GOT3 (cell line): ENCODE data around the gene RANBP17.
"Not testable (repeated sequence)": the region's sequence is repeated elsewhere in the genome, so short reads cannot be mapped to it uniquely, and the experiment has no call there.

ENCODE experiments used
- DNase-seq: peaks from one replicate; lab custom pipeline; 2025; ENCODE audit warnings: mixed read lengths; lab: John Stamatoyannopoulos, UW

Gene RANBP17

DNA sequence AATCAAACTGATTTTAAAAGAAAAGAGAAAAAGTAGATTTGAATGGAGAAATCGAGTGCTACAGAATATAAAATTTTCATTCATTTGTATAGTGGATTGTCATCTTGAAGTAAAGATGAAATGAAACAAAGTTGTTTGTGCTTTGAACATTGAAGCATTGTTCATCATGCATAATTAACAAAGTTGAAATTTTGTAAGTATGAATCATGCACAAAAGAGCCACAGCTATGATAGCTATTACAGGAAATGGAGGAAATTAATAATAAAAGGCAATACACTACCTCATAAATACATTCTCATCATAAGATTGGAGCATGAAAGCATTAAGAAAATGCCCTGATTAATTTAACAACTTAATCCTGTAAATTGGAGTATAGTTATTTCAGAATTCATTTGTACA, 293.8 kb downstream of the RANBP17 start:
- no peak for DNase-seq

DNA sequence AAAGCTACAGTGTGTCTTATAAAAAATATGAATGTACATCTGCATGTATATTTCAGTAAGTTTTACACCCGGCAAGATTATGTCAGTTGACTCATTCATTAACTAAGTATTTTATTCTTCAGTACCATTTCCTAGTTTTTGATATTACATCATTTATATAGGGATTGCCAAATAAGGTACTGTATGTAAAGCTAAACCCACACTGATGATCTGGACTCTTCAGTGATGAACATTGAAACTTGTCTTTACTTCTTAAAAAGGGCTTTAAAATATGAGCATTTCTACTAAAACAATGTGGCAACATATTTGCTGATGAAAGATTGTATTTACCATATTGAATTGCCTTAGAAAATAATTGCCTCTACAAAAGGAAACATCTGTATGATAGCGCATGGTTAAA, 295.5 kb downstream of the RANBP17 start:
- no peak for DNase-seq

DNA sequence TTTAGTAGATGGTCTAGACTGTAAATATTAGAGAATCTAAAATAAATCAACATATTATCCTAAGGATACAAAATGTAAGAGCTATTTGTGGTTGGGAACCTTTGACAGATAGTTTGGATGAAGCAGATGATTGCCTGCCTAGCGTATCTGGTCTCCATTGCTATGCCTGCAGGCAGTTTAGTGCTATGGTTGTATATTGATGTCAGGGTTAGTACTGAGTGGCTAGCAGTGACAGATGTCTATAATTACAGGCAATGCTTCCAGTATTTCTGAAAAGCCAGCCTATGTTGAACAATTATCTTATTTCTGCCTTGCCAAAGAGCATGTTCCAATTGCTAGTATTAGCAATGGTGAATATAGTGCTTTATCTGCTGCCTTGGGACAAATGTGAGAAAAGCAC, 296.0 kb downstream of the RANBP17 start:
- DNase-seq = no peak

DNA sequence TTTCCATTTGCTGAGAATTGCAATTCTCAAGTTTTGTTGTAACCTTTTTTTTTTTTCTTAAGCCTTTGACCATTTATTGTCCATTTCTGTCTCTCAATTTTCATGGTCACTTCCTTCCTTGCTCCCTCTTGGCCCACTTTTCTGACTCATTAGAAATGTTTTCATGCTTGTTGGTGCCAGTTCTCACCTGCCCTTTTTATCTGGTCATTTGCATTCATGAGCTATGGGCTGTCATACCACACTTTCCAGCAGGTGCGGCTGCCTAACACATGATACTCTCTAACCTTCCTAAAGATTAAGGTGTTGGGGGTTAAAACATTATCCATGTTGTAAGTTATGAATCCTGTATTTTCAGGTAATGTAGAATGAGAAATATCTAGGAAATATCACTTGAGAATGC, 296.8 kb downstream of the RANBP17 start:
- DNase-seq = no peak

DNA sequence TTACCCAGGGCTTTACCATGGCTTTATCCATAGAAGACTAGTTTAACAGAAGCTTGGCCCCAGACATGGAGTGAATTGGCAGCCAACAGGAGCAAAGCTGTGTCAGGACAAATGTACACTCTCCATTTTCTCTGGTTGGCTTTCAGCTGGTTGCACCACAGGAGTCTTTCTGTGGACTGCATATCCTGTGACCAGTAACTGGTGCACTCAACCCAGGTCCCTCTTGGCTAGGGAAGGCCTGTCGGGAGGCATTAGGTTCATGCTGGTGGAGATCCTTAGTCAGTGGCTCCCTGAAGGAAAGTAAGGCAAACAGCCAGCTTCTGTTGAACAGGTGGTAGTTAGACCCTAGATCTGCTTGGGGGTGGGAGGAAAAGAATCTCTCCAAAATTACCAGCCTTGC, 300.3 kb downstream of the RANBP17 start:
- DNase-seq = no peak

DNA sequence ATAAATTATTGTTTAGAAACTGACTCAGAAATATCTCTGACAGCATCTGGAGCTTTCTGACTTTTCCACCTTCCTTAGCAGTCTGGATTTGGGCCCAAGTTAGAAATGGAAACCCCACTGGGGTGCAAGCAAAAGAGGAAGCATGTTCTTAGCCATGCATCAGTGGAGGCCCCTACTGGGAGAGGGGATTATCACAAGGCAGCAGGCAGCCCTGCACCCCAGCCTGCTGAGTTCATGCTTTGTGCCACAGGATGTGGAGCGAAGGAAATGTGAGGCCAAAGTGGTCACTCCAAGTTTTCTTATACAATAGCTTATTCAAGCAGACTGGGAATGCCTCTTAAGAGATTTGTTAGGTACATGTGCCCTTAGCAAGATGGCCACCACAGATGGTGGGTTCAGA, 300.8 kb downstream of the RANBP17 start:
- no peak for DNase-seq

DNA sequence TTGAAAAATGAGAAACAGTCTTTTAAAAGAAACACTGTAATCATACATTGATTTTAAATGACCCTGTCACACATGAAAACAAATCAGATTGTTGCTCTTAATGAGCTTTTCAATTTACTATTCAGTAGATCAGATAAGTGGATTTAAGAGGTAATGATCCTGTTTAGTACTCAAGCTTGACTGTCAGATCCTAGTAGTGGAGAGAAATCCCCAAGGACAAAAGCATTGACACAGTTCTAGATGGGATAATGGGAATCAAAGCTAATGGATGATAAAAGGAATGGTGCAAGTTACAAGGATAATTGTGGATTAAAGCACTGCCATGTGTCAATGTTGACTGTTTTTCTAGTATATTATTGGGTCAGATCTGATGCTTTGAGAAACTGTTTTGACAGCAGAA, 304.9 kb downstream of the RANBP17 start:
- no peak for DNase-seq

DNA sequence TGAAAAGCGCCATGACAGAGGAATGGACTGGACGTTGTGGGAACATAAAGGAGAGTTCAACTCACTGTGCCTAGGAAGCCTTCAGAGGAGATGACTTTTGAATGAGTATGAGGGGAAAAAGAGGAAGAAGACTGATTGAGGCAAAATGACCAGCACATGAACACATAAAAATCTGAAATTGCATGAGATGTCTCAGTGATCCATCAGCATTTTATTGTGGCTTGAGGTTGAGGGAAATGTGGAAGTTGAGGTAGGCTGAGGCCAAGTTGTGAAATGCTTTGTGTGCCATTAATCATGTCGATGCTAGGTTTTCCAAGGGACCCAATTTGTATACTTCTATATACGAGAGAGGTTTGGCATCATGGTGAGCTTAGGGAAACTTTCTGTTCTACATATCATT, 306.4 kb downstream of the RANBP17 start:
- DNase-seq = no peak

DNA sequence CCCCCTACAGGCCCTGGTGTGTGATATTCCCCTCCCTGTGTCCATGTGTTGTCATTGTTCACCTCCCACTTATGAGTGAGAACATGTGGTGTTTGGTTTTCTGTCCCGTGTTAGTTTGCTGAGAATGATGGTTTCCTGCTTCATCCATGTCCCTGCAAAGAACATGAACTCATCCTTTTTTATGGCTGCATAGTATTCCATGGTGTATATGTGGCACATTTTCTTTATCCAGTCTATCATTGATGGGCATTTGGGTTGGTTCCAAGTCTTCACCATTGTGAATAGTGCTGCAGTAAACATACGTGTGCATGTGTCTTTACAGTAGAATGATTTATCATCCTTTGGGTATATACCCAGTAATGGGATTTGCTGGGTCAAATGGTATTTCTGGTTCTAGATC, 313.1 kb downstream of the RANBP17 start:
- DNase-seq = not testable (repeated sequence)

DNA sequence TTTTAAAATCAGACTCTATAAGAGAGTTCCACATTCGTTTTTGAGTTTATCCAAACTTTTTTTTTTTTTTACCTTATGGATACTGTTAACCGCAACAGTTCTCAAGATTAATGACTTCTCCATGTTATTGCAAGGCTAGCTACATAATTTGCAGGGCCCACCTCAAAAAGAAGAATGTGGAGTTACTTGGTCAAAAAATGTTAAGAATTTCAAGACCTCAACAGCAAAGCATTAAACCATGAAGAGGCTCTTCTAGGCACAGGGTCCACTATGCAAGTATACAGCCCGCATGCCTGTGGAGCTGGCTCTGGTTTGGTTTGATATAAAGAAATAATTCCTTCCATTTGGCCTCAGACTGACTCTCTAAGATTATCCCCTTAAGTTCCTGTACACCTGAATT, 313.9 kb downstream of the RANBP17 start:
- DNase-seq = no peak

DNA sequence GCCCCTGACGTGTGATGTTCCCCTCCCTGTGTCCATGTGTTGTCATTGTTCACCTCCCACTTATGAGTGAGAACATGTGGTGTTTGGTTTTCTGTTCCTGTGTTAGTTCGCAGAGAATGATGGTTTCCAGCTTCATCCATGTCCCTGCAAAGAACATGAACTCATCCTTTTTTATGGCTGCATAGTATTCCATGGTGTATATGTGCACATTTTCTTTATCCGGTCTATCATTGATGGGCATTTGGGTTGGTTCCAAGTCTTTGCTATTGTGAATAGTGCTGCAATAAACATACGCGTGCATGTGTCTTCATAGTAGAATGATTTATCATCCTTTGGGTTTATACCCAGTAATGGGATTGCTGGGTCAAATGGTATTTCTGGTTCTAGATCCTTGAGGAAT, 316.4 kb downstream of the RANBP17 start:
- not testable (repeated sequence) for DNase-seq

DNA sequence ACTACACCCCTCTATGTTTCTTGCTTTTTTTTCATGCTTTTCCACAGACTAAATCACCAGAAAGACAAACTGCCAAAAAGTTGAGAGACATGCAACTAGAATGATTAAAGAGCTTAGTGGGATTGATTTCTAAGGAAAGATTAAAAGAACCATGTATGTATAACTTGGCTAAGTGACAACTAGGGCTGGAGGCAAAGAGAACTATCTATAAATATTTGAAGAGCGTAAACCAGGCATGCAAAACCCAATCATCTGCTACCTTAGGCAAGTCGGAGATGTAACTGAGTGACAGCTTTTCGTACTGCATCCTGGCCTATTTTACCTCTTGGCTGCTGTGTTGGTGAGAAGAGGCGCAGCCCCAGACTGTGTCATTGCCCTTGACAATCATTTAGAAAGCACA, 326.2 kb downstream of the RANBP17 start:
- no peak for DNase-seq

DNA sequence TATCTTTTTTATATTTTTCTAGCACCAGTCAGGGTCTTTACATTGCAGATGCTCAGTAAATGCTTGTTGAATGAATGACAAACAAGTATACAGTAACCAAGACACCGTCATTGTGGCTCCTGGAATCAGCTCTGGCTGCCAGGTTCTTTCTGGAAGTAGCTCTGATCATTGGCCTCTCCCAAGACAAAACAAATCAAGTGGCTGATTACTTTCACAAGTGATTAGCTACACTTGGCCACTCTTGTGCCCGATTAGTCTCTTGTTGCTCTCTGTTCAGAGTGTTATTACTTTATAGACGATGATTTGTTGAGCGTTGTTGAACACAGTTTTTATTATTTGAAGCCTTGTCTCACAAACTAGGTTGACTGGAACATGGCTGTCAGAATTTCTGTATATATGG, 327.6 kb downstream of the RANBP17 start:
- no peak for DNase-seq

DNA sequence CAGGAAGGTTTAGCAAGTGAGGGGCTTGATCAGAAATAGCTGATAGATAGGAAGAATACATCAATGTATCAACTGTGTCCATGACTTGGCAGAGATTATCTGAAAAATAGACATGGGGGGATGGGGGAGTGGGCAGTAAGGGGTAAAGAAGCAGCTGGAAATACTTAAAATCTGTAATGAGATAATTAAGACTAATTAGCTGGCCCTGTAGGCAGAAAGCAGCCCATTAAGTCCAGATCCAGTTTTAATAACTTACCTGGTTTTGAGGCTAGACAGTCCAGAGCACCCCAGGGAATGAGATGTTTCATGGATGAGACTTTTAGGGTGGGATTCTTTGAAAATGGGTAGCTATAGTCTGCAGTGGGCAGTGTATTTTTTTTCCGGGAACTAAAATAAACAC, 330.3 kb downstream of the RANBP17 start:
- no peak for DNase-seq

DNA sequence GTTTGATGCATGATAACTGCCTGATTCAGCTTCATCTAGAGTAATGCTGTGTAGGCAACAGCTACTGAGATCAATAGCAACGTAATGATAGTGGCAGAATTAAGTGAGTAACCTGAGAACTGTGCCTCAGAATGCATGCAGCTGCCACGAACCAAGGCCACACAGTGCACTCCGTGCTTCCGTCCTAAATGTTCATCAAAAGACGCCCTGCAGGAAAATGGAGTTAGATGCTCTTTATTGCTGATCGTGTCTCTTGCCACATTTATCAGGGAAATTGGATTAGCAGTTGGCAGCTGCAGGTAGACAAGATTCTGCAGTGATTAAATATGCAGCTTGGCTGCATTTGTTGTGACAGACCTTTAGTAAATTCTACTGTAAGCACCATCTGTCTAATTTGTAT, 339.5 kb downstream of the RANBP17 start:
- DNase-seq = no peak

DNA sequence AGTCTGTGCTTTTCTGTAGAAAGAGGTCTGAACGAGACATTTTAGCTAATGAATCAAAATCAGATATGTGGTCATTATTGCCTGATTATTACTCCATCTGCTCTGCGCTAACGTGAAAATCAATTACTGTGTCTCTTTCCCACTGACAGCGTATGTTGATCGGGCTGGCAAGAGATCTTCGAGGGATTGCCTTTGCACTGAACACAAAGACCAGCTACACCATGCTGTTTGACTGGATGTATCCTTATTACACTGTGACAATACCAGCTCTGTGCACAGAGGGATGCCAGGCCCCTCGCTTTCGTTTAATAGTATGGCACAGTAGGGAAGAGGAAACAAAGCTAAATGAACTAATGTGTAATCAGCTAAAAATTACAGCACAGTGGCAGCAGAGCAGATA, 343.6 kb downstream of the RANBP17 start:
- no peak for DNase-seq

DNA sequence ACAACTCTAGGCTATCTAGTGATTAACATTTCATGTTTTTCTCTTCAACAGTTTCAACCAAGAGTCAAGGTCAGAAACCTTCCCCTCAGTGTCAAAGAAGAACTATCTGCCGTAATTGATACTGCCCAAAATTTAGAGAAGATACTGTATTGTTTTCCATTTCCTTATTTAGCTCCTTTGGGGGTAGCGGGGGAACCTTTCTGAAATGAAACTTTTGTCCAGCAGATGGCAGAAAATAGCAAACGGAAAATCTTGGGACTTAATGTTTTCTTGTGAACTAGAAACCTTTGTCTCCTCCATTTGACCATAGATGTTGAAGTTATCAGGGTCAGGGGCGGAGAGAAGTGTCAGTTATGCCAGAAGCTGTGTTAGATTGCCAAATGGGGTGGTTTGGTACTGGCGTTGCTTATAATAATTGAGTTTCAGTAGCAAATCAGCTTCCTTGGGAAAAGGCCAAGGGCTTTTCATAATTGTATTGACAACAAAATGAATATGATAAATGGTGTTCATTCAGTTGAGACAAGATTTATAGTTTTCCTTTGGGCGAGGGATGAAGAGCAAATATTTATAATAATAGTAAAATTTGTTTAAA, 345.5 kb downstream of the RANBP17 start:
- no peak for DNase-seq

DNA sequence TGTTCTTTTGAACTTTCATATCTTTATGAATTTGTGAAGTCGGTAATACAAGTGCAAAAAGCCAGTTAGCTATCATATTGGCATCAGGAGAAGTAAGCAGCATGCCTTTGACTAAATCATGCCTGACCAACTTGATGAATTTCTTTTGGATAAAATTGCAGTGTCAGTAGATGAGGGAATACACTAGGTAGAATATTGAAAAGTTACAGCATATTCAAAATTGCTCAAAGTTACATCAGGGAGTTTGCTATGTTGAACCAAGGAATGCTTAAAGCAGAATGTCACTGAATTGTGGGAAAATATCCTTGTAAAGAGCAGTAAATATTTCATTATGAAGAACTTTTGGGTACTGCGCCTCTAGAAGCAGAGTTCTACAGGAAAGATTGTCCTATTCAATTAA, 360.1 kb downstream of the RANBP17 start:
- DNase-seq = no peak

DNA sequence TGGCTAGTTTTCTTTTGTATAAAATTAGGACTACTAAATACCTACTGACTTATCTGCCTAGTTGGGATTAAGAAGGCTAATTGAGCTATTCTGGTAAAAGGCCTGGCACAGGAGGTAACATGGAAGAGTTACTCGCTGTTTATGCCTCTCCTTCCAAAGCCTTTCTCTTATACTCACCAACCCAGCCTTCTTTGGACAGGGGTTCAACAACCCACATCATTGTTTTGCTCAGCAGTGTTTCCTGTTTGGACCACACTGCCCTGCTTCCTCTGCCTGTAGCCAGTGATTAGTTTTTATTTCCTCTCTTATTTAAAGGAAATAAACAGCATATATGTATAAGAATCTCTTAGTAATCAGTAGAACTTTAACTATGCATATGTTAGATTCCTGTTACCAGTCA, 362.1 kb downstream of the RANBP17 start:
- no peak for DNase-seq

DNA sequence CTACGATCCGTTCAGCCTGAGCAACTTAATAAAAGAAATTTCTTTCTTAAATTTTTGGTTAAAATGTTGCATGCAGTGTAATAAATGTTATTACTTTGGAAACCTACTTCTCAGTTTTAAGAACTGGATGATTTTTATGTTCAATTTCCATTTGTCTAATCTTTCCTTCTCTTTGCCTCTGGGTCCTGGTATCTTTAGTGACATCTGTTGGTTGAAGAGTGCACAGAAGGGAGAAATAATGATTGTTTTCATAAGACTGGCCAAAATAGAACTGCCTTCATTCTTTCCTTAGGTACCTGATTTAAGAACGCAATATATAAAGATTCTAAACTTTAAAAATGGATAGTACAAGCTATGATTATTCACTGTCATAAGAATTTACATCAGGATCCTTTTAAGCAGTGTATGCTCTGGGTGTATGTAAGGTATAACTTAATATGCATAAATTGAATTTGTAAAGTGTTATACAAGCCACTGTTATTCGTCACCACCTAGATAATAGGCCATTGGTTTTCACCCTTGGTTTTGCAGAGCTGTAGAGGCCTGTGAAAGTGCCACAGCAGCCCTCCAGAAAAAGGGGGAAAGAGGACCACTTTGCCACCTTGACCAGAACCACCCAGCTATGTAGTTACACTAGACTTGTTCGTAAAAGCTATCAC, 364.4 kb downstream of the RANBP17 start:
- no peak for DNase-seq

DNA sequence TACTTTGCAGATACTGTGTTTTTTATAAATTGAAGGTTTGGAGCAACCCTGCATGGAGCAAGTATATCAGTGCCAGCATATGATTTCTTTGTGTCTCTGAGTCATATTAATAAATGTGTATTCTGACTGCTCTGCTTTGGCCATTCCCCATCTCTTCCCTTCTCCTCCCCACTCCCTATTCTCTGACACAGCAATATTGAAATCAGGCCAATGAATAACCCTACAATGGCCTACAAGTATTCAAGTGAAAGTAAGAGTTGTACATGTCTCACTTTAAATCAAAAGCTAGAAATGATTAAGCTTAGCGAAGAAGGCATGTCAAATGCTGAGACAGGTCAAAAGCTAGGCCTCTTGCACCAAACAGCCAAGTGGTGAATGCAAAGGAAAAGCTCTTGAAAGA, 365.0 kb downstream of the RANBP17 start:
- DNase-seq = no peak

DNA sequence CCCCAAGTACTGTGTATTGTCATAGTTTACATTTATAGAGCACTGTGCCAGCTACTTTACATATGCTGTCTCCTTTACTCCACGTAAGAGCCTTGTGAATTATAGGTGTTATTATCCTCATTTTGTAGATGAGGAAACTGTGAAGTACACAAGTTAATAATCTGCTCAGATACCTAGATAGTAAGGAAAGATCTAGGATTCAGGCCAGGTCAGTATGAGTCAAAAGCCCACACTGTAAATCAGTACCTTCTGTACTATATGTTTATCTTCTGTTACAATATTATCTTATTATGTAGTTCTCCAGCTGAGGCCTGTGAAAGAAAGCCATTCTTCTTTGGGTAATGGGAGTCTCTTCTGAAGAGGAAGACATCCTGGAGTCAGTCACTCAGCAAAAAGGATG, 374.8 kb downstream of the RANBP17 start:
- DNase-seq = no peak

DNA sequence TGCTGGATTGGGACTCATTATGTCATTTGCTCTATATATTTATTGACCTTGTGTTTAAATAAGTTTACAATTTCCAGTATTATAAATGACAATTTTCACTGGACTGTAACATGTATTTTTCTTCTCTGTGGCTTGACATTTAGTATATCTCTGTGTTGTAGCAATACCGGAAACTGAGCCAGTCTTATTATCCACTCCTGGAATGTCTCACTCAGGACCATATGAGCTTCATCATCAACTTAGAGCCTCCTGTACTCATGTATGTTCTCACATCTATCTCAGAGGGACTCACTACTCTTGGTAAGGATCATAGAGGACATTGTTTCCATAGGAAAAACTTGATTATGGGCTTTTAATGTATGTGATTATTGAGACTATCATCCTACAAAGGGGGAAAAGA, 380.7 kb downstream of the RANBP17 start:
- no peak for DNase-seq

DNA sequence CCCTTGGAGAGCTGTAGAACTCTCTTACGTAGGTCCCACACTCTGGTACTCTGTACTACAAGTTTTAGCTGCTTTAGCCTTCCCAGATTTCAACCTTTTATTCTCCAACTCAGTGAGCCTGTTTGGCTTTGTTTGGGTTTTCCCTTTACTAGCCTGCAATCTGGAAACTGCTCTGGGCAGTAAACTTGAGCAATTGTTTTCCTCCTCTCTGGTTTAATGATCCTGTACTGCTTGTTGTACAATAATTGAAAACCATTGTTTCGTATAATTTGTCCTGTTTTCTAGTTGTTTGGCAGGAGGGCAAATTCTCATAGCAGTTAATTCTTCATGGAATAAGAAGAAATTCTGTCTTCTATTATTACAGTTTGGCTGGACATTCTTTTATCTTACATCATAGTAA, 384.4 kb downstream of the RANBP17 start:
- DNase-seq = no peak
